Dendritic cell treated with granulocyte-macrophage colony-stimulating factor and Interleukin-4, amounts not matched to agents 40 ng/mL and 50 ng/mL, for 4 days (primary cell): ENCODE results near the gene GAK.
A peak's percentile ranks its signal among the peaks of the same experiment; 100 is the strongest.
"Not testable (repeated sequence)": the region's sequence is repeated elsewhere in the genome, so short reads cannot be mapped to it uniquely, and the experiment has no call there.

Source experiments
- H3K27ac Mint-ChIP-seq: one replicate; pipeline ENCODE4 v1.8.0; 2022; ENCODE audit warnings: mild to moderate bottlenecking, mixed read lengths
- H3K27me3 Mint-ChIP-seq: one replicate; pipeline ENCODE4 v1.8.0; 2022; ENCODE audit warnings: mild to moderate bottlenecking, mixed read lengths
- H3K36me3 Mint-ChIP-seq: one replicate; pipeline ENCODE4 v1.8.0; 2022; ENCODE audit warnings: low read depth, mixed read lengths
- H3K4me1 Mint-ChIP-seq: one replicate; pipeline ENCODE4 v1.8.0; 2022; ENCODE audit warnings: low read depth, mixed read lengths
- H3K4me3 Mint-ChIP-seq: one replicate; pipeline ENCODE4 v1.8.0; 2022; ENCODE audit warnings: mild to moderate bottlenecking, moderate library complexity, mixed read lengths
- H3K9me3 Mint-ChIP-seq: one replicate; pipeline ENCODE4 v1.8.0; 2022; ENCODE audit warnings: mixed read lengths
- intact Hi-C: fragments of 100-400 bp; cut with micrococcal nuclease; formaldehyde crosslinking; loops from one replicate; pipeline ENCODE4 v1.15.0; 2022

The GAK gene

GRCh38 chr4:931960-932712, at the start of gene GAK, which contains the start of gene TMEM175:
GAK (minus strand) TSS chr4:932316; CDS start chr4:932187, 129 bp downstream.
TMEM175 (plus strand) TSS chr4:932460; CDS start chr4:947740, 15,280 bp downstream.
- Mint-ChIP-seq H3K4me1 (peaks cover 68% of the 10 kb centered on the region), H3K4me3 (peak within 1 kb of the TSS; percentile 97), H3K27ac (peak within 1 kb of the TSS; percentile 97), H3K27me3 (no peaks in the 10 kb centered on the region), H3K9me3 (no peaks in the 10 kb centered on the region), H3K36me3 (peaks cover 32% of the 10 kb centered on the region)
- intact Hi-C loops = loop anchor here (5.0 kb wide), 1 partner anchor 55 kb away; the partner anchor contains the start of gene IDUA

DNA sequence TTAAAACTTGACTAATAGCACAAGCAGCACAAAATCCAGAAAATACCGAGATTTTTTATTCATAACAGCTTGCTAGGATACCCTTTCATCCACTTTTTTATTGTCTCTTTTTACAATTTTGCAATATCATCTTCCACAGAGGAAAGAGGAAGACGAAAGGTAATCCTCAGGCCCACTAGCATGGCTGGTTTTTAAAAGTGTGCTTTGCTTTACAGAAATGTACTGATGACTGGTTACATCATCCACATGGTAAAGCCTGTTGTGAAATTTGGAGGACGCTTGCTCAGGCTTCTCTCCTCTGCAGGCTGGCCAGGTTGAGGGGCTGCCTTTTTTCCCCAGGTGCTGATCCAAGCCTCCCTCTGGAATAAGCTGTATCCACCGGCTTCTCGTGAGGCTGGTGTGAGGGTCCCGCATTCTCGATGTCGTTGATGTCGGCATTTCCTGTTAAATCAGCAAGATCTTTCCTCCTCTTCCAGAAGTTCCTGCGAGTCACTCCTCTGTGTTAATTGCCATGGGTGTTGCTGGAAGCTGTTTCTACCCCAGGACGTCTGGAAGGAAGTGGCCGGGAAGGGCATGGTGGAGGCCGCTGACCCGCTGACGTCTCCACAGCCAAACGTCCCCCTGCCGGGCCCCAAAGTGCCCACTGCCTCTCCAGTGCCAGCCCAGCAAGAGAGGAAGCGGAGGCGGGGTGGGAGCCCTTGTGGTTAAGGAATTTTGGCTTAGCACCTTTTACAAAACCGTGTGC, 47.0 kb upstream of the GAK start:
- Mint-ChIP-seq H3K4me3 (peak overlapping the region; percentile 30), H3K27me3 (peaks cover 15% of the 10 kb centered on the region), H3K9me3 (no peaks in the 10 kb centered on the region), H3K4me1 (peaks cover 24% of the 10 kb centered on the region), H3K36me3 (no peaks in the 10 kb centered on the region), H3K27ac (peak overlapping the region; percentile 75)
- intact Hi-C loops = no loop called here

DNA sequence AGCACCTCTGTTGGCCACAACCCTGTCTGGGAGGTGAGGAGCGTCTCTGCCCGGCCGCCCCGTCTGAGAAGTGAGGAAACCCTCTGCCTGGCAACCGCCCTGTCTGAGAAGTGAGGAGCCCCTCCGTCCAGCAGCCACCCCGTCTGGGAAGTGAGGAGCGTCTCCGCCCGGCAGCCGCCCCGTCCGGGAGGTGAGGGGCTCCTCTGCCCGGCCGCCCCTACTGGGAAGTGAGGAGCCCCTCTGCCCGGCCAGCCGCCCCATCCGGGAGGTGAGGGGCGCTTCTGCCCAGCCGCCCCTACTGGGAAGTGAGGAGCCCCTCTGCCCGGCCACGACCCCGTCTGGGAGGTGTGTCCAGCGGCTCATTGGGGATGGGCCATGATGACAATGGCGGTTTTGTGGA, 43.9 kb upstream of the GAK start:
- H3K4me3 Mint-ChIP-seq, H3K36me3 Mint-ChIP-seq, H3K27ac Mint-ChIP-seq, intact Hi-C loops, H3K9me3 Mint-ChIP-seq: not testable (repeated sequence)
- H3K4me1 Mint-ChIP-seq = peaks cover 40% of the 10 kb centered on the region
- H3K27me3 Mint-ChIP-seq = peaks cover 12% of the 10 kb centered on the region

DNA sequence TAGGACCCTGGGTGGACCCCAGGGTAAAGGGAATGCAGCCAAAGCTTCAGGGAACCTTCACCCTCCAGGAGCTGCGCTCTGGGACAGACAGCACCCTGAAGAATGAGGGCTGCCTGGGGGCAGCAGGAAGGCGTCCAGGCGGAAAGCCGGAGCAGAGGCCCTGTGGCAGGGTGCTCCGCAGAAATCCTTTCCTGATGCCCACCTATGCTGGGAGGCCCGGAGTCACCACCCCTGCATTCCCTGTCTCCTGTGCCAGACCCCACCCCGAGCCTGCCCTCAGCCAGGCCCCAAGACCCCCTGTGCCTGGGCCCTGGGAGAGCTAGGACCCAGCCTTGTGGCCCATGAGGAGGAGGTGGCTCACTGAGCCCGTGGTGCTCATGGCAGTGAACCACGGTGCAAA, 42.6 kb upstream of the GAK start:
- intact Hi-C loops = no loop called here
- no peaks in the 10 kb centered on the region for H3K9me3 Mint-ChIP-seq
- H3K4me3 Mint-ChIP-seq = no peak overlapping the region
- peaks cover 8% of the 10 kb centered on the region for H3K36me3 Mint-ChIP-seq
- H3K4me1 Mint-ChIP-seq = peaks cover 41% of the 10 kb centered on the region
- H3K27me3 Mint-ChIP-seq = peaks cover 12% of the 10 kb centered on the region
- peak overlapping the region; percentile 25 for H3K27ac Mint-ChIP-seq

DNA sequence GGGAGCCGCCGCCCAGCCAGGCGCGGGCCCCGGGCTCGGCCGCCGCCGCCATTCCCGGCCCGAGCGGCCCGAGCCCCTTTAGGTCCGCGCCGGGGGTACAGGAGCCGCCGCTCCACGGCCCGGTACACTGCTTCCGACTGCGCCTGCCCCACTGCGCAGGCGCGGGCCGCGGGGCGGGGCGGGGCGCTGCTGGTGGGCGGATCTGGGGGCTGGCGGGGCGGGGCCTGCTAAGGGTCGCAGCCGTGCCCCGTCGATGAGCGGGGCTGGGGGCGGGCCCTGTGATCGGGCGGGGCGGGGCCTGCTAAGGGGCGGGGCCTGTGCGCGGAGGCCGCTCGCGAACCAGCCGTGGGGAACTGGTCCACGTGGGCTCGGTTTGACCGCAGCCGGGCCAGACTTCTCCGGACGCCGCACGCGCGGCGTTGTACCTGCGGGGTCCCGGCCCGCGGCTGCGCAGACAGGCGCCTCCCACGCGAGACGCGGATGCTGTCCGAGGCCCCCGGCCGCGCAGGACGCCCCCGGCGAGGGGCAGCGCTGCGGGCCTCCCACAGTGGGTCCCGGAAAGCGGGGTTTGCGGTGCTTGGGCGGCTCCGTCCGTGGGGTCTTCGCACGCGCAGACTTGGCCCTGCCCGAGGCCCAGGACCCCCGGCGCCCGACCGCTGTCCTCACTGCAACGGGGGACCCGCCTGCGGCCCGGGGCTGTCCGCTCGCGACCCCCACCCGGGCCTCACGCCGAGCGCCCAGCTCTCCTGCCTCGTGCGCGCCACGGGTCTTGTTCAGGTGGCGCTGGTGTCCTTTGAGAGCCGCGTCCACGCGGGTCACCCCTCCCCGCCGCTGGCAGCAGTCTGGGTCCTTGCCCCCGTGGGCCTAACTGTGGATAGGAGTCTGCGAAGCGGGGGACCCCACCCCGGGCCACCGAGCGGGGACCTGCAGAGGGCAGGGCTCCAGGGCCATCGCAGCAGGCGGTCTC, 41.6 kb upstream of the GAK start, which contains the start of gene DGKQ:
DGKQ (minus strand) TSS at position 139 of the 967 bp plus-strand sequence; CDS start at position 52, 87 bp downstream.
- Mint-ChIP-seq H3K4me1 (peaks cover 38% of the 10 kb centered on the region), H3K9me3 (no peaks in the 10 kb centered on the region), H3K4me3 (peak within 1 kb of the TSS; percentile 77), H3K36me3 (peaks cover 13% of the 10 kb centered on the region), H3K27me3 (peaks cover 17% of the 10 kb centered on the region), H3K27ac (peak within 1 kb of the TSS; percentile 52)
- intact Hi-C loops = loop anchor here (1.0 to 2.0 kb wide), 3 partner anchors 13 to 191 kb away; no protein-coding TSS in a partner anchor

- H3K36me3 Mint-ChIP-seq = peaks cover 22% of the 10 kb centered on the region
- H3K4me1 Mint-ChIP-seq = peaks cover 33% of the 10 kb centered on the region
- peak overlapping the region; percentile 52 for H3K27ac Mint-ChIP-seq
- peak overlapping the region; percentile 77 for H3K4me3 Mint-ChIP-seq
- no peaks in the 10 kb centered on the region for H3K9me3 Mint-ChIP-seq
- intact Hi-C loops = loop anchor here (1.0 to 2.0 kb wide), 3 partner anchors 13 to 190 kb away; no protein-coding TSS in a partner anchor
- H3K27me3 Mint-ChIP-seq = peaks cover 24% of the 10 kb centered on the region
Observed at GRCh38 chr4:972651-973424, 40.7 kb upstream of the GAK start.

GRCh38 chr4:971666-972500, 39.8 kb upstream of the GAK start:
- H3K4me1 Mint-ChIP-seq = peaks cover 32% of the 10 kb centered on the region
- H3K27ac Mint-ChIP-seq = peak overlapping the region; percentile 52
- intact Hi-C loops = loop anchor here (2.0 kb wide), 2 partner anchors 35 to 189 kb away; no protein-coding TSS in a partner anchor
- peaks cover 31% of the 10 kb centered on the region for H3K36me3 Mint-ChIP-seq
- H3K9me3 Mint-ChIP-seq = no peaks in the 10 kb centered on the region
- H3K27me3 Mint-ChIP-seq = peaks cover 24% of the 10 kb centered on the region
- H3K4me3 Mint-ChIP-seq = peak overlapping the region; percentile 77

DNA sequence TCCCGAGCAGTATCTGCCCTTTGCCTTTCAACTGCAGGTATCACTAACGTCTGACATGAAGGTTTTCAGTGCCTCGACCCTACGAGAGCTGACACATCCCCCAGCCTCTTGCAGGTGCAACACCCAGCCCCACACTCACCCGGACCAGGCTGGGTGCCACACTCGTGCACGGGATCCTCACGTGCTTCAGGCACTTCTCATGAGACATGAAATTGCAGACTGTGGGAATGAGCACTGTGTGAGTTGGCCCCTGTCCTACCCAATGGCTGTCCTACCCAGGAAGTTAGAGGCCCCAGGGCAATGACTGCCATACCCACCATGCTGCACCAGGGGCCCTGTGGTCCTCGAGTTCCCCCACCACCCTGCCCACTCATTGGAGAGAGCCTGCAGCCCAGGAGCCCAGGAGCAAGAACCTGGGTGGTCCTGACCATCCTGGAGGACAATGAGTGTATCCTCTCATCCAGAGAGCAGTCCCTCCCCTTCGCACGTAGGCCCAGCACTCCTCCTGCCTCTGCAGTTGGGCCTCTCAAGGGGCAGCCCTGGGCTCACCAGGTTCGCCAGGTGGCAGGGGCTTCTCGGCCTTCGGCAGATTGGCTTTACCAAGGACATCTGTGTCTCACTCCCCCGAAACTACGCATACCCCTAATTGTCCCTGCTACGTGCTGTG, 38.9 kb upstream of the GAK start:
- Mint-ChIP-seq H3K27ac (no peak overlapping the region), H3K9me3 (no peaks in the 10 kb centered on the region), H3K27me3 (peaks cover 24% of the 10 kb centered on the region), H3K4me1 (peaks cover 32% of the 10 kb centered on the region), H3K4me3 (no peak overlapping the region), H3K36me3 (peaks cover 40% of the 10 kb centered on the region)
- intact Hi-C loops = no loop called here

GRCh38 chr4:970046-970745, 38.1 kb upstream of the GAK start:
- intact Hi-C loops = no loop called here
- peaks cover 23% of the 10 kb centered on the region for H3K27me3 Mint-ChIP-seq
- H3K4me3 Mint-ChIP-seq = no peak overlapping the region
- peaks cover 32% of the 10 kb centered on the region for H3K4me1 Mint-ChIP-seq
- H3K9me3 Mint-ChIP-seq = no peaks in the 10 kb centered on the region
- H3K36me3 Mint-ChIP-seq = peaks cover 48% of the 10 kb centered on the region
- H3K27ac Mint-ChIP-seq = no peak overlapping the region

- Mint-ChIP-seq H3K27me3 (peaks cover 12% of the 10 kb centered on the region), H3K36me3 (peaks cover 62% of the 10 kb centered on the region), H3K27ac (no peak overlapping the region), H3K9me3 (no peaks in the 10 kb centered on the region), H3K4me3 (peak overlapping the region; percentile 6), H3K4me1 (peaks cover 32% of the 10 kb centered on the region)
- intact Hi-C loops = no loop called here
Observed at GRCh38 chr4:968621-969394, 36.7 kb upstream of the GAK start.

DNA sequence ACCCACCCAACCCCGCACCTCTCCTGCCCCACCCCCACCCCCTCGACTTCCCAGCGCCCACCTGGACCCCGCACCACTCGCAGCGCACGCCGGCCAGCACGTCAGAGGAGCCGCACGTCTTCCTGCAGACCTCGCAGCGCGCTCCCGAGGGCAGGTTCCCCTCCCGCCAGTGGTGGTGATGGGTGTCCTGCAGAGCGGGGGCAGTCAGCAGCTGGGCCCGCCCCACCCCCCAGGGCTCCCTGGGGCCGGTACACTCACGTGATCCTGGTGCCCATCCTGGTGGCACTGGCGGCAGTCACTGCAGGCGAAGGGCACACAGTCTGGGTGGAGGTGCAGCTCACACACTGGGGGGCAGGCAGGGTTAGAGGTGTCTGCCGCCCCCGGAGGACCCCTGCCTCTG, 36.1 kb upstream of the GAK start:
- intact Hi-C loops = no loop called here
- H3K9me3 Mint-ChIP-seq = no peaks in the 10 kb centered on the region
- H3K27ac Mint-ChIP-seq = no peak overlapping the region
- peaks cover 68% of the 10 kb centered on the region for H3K36me3 Mint-ChIP-seq
- H3K4me3 Mint-ChIP-seq = no peak overlapping the region
- H3K27me3 Mint-ChIP-seq = peaks cover 12% of the 10 kb centered on the region
- peaks cover 32% of the 10 kb centered on the region for H3K4me1 Mint-ChIP-seq
